Fibroblast of the aortic adventitia (primary cell): Measurements from ENCODE around the gene PPP1R13B. TPM values are rescaled to one million over a fixed set of nuclear protein-coding genes. Genes with fewer than 3 reads are reported as not detected.

Source experiments
- DNase-seq: peaks from one replicate; pipeline ENCODE4 v3.0.0-alpha.2; 2010; ENCODE audit warnings: low read depth
- H3K4me3 ChIP-seq: 2 replicates; pipeline ENCODE4 v1.5.1; 2011; ENCODE audit warnings: low read depth, mild to moderate bottlenecking, control low read depth, low read length, moderate library complexity
- CTCF ChIP-seq: IDR thresholded peaks from 2 replicates; pipeline ENCODE4 v1.5.1; 2011; ENCODE audit warnings: mild to moderate bottlenecking, low read length, control low read depth, inconsistent platforms; ENCODE audit not compliant: insufficient read depth
- total RNA-seq: library from RNA; depleted of rRNA; stranded (reverse); fragments of >200 nt; gene quantifications from 2 replicates; pipeline ENCODE4 v1.2.3, GENCODE V29; 2012; ENCODE audit warnings: low replicate concordance

The PPP1R13B gene
- total RNA-seq, 1 donor = 1.2 TPM

GRCh38 chr14:103767336-103767894, 80.0 kb downstream of the PPP1R13B start:
- DNase-seq = no peak
- no peak for TF ChIP-seq CTCF

DNA sequence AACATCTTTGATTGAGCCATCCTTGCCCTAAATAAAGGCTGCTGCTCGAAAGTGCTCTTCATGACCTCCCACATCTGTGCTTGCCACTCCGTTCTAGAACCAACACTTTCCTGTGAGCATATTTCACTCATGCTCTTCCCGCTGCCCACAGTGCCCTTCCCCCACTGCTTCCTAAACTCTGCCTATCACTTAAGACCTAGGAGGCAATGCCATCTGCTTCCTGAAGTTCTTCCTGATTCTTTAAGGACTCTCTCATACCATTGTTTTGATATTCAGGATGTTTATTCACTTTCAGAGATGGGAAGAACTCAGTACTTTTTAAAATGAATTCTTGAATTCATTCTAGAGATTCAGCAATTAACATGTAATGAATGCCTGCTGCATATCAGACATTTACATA, 81.8 kb downstream of the PPP1R13B start:
- no peak overlapping the region for H3K4me3 ChIP-seq
- no peak for DNase-seq
- TF ChIP-seq CTCF = no peak

More at GRCh38 chr14:103767336-103767894, 80.0 kb downstream of the PPP1R13B start:
- H3K4me3 ChIP-seq = no peak overlapping the region

GRCh38 chr14:103763730-103764488, 83.5 kb downstream of the PPP1R13B start:
- DNase-seq = no peak
- no peak for TF ChIP-seq CTCF
- no peak overlapping the region for H3K4me3 ChIP-seq

DNA sequence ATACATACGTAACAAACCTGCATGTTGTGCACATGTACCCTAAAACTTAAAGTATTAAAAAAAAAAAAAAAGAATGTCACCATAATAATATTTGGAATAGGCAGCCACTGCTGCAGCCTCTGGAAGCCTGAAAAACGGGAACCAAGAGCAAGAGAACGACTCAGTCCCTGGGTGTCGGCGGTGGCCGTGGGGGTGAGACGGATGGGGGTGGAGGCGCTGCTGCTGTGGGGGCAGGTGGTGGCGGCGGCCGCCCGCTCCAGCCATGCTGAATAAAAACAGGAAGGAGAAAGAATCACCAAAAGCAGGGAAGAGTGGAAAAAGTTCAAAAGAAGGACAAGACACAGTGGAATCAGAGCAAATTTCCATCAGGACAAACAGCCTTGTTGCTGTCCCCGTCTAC, 84.8 kb downstream of the PPP1R13B start:
- no peak for TF ChIP-seq CTCF
- no peak overlapping the region for H3K4me3 ChIP-seq
- no peak for DNase-seq

- no peak for TF ChIP-seq CTCF
- H3K4me3 ChIP-seq = no peak overlapping the region
- no peak for DNase-seq
Observed at GRCh38 chr14:103762036-103762435, 85.3 kb downstream of the PPP1R13B start.

GRCh38 chr14:103758059-103758776, 89.2 kb downstream of the PPP1R13B start:
- no peak for TF ChIP-seq CTCF
- no peak for DNase-seq
- no peak overlapping the region for H3K4me3 ChIP-seq
